Parietal lobe (tissue), 1 donor: ENCODE data around the gene MRPS5. TPM values are rescaled to one million over a fixed set of nuclear protein-coding genes. Genes with fewer than 3 reads are reported as not detected.

ENCODE experiments used
- total RNA-seq: library from RNA; depleted of rRNA; stranded (reverse); fragments of >200 nt; gene quantifications from one replicate; pipeline ENCODE4 v1.2.3, GENCODE V29; 2014

The MRPS5 gene
- 71.4 TPM for total RNA-seq

DNA sequence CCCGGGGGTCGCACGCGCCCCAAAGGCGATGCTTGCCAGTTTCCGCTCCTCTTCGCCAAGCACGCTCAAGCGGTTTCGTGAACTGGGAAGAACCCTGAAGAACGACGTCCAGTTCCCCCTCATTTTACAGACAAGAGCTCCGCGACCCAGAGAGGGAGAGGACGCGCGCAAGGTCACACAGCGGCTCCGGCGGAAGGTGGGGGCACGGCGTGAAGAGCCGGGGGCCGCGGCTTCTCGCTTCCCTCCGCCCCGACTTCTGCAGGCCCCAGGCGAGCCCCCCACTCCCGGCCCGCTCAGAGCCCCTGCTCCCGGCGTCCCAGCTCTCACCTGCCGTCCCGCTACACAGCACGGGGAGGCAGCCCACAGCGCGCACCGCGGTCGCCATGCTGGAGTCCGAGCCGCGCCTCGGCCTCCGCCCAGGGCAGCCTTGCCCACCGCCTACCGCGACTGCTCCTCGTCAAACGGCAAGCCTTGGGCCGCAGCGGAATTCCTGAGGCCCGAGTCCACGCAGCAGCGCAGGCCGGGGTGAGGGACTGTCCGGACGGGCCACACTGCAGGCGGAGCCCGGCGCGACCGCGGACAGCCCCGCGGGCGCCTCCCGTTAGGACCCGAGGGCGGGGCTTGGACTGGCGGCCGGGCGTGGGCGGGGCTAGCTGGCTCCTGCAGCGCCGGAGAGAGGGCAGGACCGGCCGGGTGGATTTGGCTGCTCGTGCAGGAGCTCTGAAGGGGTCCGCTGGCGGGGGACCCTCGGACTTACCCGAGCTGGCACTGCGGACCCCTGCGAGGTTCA is at the start of gene MRPS5:
MRPS5 (minus strand) TSS at position 402 of the 790 bp plus-strand sequence; CDS start at position 385, 17 bp downstream.

GRCh38 chr2:95165371-95166064 is 43.9 kb upstream of the MRPS5 start, which contains the start of gene ZNF2:
TSS of gene ZNF2 (plus strand) at chr2:95165809. CDS start at chr2:95176227, 10,418 bp downstream.

DNA sequence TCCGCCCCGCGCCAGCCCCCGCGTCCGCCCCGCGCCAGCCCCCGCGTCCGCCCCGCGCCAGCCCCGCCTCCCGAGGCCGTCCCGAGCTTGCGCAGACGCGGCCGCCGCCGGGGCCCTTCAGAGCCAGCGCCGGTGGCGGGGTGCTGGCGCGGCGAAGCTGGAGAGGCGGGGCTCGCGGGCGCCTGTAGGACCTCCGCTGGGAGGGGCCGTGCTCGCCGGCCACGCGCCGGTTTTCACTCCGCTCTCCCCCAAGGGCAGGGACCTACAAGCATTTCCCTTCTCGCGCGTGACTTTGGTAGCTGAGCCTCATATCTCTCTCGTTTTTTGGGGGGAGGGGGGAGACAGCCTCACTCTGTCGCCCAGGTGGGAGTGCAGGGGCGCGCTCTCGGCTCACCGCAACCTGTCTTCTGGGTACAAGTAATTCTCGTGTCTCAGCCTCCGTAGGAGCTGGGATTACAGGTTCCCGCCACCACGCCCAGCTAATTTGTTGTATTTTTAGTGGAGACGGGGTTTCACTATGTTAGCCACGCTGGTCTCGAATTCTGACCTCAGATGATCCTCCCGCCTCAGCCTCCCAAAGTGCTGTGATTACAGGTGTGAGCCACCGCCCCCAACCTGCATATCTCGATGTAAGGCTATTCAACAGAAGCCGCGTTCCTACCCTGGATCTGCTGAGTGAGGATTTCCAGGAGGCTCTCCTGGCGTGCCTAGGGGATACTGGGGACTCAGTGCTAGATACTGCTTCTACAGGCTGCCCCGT is 38.3 kb upstream of the MRPS5 start, which contains the start of gene ZNF514:
ZNF514 (minus strand) TSS at position 159 of the 760 bp plus-strand sequence. CDS start 6,595 bp downstream, outside the sequence.

Other genes with a start within 250 kb of the MRPS5 start
- gene MAL, start 96.1 kb downstream of the MRPS5 start, total RNA-seq = not detected
- gene ZNF514, start 38.0 kb upstream of the MRPS5 start, total RNA-seq = 57.6 TPM
- gene ZNF2, start 44.0 kb upstream of the MRPS5 start, total RNA-seq = 9.7 TPM
- gene ZNF892, start 85.7 kb upstream of the MRPS5 start, total RNA-seq = 62.3 TPM
- gene PROM2, start 152.6 kb upstream of the MRPS5 start, total RNA-seq = 9.4 TPM
- gene KCNIP3, start 175.5 kb upstream of the MRPS5 start, total RNA-seq = 15.3 TPM